Neural cell (in vitro differentiated cells): ENCODE data around the gene COA3. TPM values are rescaled to one million over a fixed set of nuclear protein-coding genes. Genes with fewer than 3 reads are reported as not detected.

Experiments
- H2AFZ ChIP-seq: fragments of 200-600, 300-800 bp; sonication (generic), shearing (Covaris generic); 2 replicates; pipeline ENCODE4 v1.6.0; 2014; ENCODE audit warnings: low read depth, mild to moderate bottlenecking, antibody characterized with exemption, low read length, moderate library complexity
- H3F3A ChIP-seq: fragments of 200-600 bp; shearing (Covaris generic); 2 replicates; pipeline ENCODE4 v1.6.1; 2016; ENCODE audit warnings: mild to moderate bottlenecking, moderate library complexity, mixed read lengths, antibody characterized with exemption, low read length; ENCODE audit not compliant: insufficient read depth, poor library complexity, severe bottlenecking
- H3K27ac ChIP-seq: fragments of 200-600, 300-800 bp; sonication (generic), shearing (Covaris generic); 2 replicates; pipeline ENCODE4 v1.5.1; 2014; ENCODE audit warnings: mild to moderate bottlenecking, low read length, moderate library complexity
- H3K27me3 ChIP-seq: fragments of 300-800, 200-600 bp; sonication (generic), shearing (Covaris generic); 2 replicates; pipeline ENCODE4 v1.6.0; 2014; ENCODE audit warnings: mild to moderate bottlenecking, low read depth, low read length, moderate library complexity; ENCODE audit not compliant: insufficient read depth
- H3K36me3 ChIP-seq: fragments of 300-800, 200-600 bp; sonication (generic), shearing (Covaris generic); 2 replicates; pipeline ENCODE4 v1.5.1; 2014; ENCODE audit warnings: mild to moderate bottlenecking, antibody characterized with exemption, low read length, moderate library complexity; ENCODE audit not compliant: insufficient read depth
- H3K4me2 ChIP-seq: fragments of 300-800, 200-600 bp; sonication (generic), shearing (Covaris generic); 2 replicates; pipeline ENCODE4 v1.6.0; 2014; ENCODE audit warnings: mild to moderate bottlenecking, low read length
- H3K4me3 ChIP-seq: fragments of 300-800, 200-600 bp; sonication (generic), shearing (Covaris generic); 2 replicates; pipeline ENCODE4 v1.5.1; 2014; ENCODE audit warnings: mild to moderate bottlenecking, low read length, moderate library complexity
- H3K79me2 ChIP-seq: fragments of 200-600 bp; shearing (Covaris generic); replicated peaks from 2 replicates; pipeline ENCODE4 v1.6.0; 2014; ENCODE audit warnings: mild to moderate bottlenecking, low read length, moderate library complexity; ENCODE audit not compliant: insufficient read depth
- H3K9ac ChIP-seq: fragments of 300-800, 200-600 bp; sonication (generic), shearing (Covaris generic); 2 replicates; pipeline ENCODE4 v1.6.1; 2016; ENCODE audit warnings: mild to moderate bottlenecking, low read length, mixed read lengths
- H3K9me2 ChIP-seq: fragments of 200-600 bp; shearing (Covaris generic); 2 replicates; pipeline ENCODE4 v1.6.1; 2016; ENCODE audit warnings: mild to moderate bottlenecking, low read length, mixed read lengths; ENCODE audit not compliant: insufficient read depth
- H3K9me3 ChIP-seq: fragments of 200-600, 300-800 bp; sonication (generic), shearing (Covaris generic); 2 replicates; pipeline ENCODE4 v1.6.1; 2016; ENCODE audit warnings: mild to moderate bottlenecking, mixed run types, low read length, moderate library complexity, mixed read lengths
- H4K20me1 ChIP-seq: fragments of 200-600 bp; shearing (Covaris generic); 2 replicates; pipeline ENCODE4 v1.6.1; 2016; ENCODE audit warnings: mild to moderate bottlenecking, mixed run types; ENCODE audit not compliant: insufficient read depth
- CTCF ChIP-seq: fragments of 450-650 bp; IDR thresholded peaks from 2 replicates; pipeline ENCODE4 v1.5.1; 2014; ENCODE audit warnings: antibody characterized with exemption, mild to moderate bottlenecking, moderate library complexity; ENCODE audit not compliant: poor library complexity, severe bottlenecking
- EP300 ChIP-seq: fragments of 450-650 bp; conservative IDR thresholded peaks from 2 replicates; pipeline ENCODE4 v1.6.1; 2014; ENCODE audit warnings: antibody characterized with exemption, mild to moderate bottlenecking, moderate library complexity; ENCODE audit not compliant: poor library complexity, severe bottlenecking
- EZH2 ChIP-seq: fragments of 200-600, 300-800 bp; shearing (Covaris generic), sonication (generic); IDR thresholded peaks from 2 replicates; pipeline ENCODE4 v1.6.1; 2014; ENCODE audit warnings: antibody characterized with exemption, low read length, borderline replicate concordance, mild to moderate bottlenecking; ENCODE audit not compliant: insufficient read depth, poor library complexity, severe bottlenecking
- MXI1 ChIP-seq: fragments of 450-650 bp; conservative IDR thresholded peaks from 2 replicates; pipeline ENCODE4 v1.6.1; 2014; ENCODE audit warnings: antibody characterized with exemption, mild to moderate bottlenecking; ENCODE audit not compliant: poor library complexity, severe bottlenecking
- POLR2AphosphoS5 ChIP-seq: IDR thresholded peaks from 2 replicates; pipeline ENCODE4 v1.6.1; 2012
- RAD21 ChIP-seq: fragments of 450-650 bp; conservative IDR thresholded peaks from 2 replicates; pipeline ENCODE4 v1.6.1; 2014; ENCODE audit warnings: antibody characterized with exemption, mild to moderate bottlenecking, moderate library complexity
- REST ChIP-seq: IDR thresholded peaks from 2 replicates; pipeline ENCODE4 v1.6.1; 2012; ENCODE audit warnings: borderline replicate concordance
- SMC3 ChIP-seq: fragments of 450-650 bp; conservative IDR thresholded peaks from 2 replicates; pipeline ENCODE4 v1.6.1; 2014; ENCODE audit warnings: antibody characterized with exemption, mild to moderate bottlenecking, moderate library complexity; ENCODE audit not compliant: poor library complexity
- TAF1 ChIP-seq: IDR thresholded peaks from 2 replicates; pipeline ENCODE4 v1.6.1; 2012; ENCODE audit warnings: low read depth
- polyA plus RNA-seq: library from polyadenylated mRNA; depleted of rRNA; stranded (reverse); fragments of >200 nt; gene quantifications from 2 replicates; pipeline ENCODE4 v1.2.3, GENCODE V29; 2014

Gene COA3
- polyA plus RNA-seq, 1 donor from 2014 or later: 234 TPM

- Histone ChIP-seq H3K36me3 (no peaks in the 10 kb centered on the region), H3K9ac (no peak overlapping the region), H3F3A (no peaks in the 10 kb centered on the region), H3K4me2 (no peak overlapping the region), H4K20me1 (no peaks in the 10 kb centered on the region), H3K9me3 (no peaks in the 10 kb centered on the region), H2AFZ (no peak overlapping the region), H3K27me3 (no peaks in the 10 kb centered on the region), H3K9me2 (no peaks in the 10 kb centered on the region), H3K27ac (no peak overlapping the region), H3K4me3 (no peak overlapping the region), H3K79me2 (peaks cover 12% of the 10 kb centered on the region)
- TF ChIP-seq RAD21 (no peak), EP300 (no peak), TAF1 (no peak), SMC3 (no peak), MXI1 (no peak), POLR2AphosphoS5 (no peak), REST (no peak), EZH2 (no peak), CTCF (no peak)
Measured at GRCh38 chr17:42821176-42821575, 22.7 kb upstream of the COA3 start.

- peaks cover 12% of the 10 kb centered on the region for H3K79me2 ChIP-seq
- H3K27me3 ChIP-seq: no peaks in the 10 kb centered on the region
- no peaks in the 10 kb centered on the region for H3K36me3 ChIP-seq
- no peaks in the 10 kb centered on the region for H3F3A ChIP-seq
- no peak overlapping the region for H2AFZ ChIP-seq
- no peaks in the 10 kb centered on the region for H3K9me3 ChIP-seq
- H3K27ac ChIP-seq: no peak overlapping the region
- TF ChIP-seq CTCF: peak; percentile 57
- TF ChIP-seq REST: no peak
- H3K9ac ChIP-seq: no peak overlapping the region
- no peaks in the 10 kb centered on the region for H3K9me2 ChIP-seq
- no peaks in the 10 kb centered on the region for H4K20me1 ChIP-seq
- H3K4me3 ChIP-seq: no peak overlapping the region
- no peak overlapping the region for H3K4me2 ChIP-seq
Measured at GRCh38 chr17:42819939-42820535, 21.5 kb upstream of the COA3 start.
